Islet precursor cell (in vitro differentiated cells): Measurements from ENCODE around the gene GDF15.

Experiments used
- DNase-seq: peaks from one replicate; pipeline ENCODE4 v3.0.0-alpha.2; 2018

Gene GDF15

GRCh38 chr19:18420930-18421329 is 35.0 kb downstream of the GDF15 start:
- no peak for DNase-seq

DNA sequence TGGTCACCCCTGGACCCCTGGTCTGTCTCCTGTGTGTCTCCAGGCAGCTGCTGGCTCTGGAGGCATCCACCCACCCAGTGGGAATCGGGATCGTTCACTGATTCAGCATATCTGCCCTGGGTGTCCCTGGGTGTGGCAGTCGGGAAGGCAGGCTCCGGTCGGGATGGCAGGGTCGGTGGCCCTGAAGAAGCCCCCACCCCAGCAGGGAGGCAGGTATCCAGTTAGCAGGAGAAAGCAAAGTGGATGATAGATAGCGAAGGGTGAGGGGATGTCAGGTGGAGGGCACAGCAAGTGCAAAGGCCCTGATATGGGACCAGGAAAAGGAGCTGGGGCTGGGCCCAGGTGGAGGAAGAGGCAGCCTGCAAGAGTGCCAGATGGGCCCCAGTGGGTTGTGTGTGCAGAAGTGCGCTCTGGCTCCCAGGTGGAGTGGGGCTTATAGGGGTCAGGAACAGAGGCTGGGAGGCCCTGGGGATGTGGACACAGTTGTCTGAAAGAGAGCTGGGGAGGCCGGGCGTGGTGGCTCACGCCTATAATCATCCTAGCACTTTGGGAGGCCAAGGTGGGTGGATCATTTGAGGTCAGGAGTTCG is 35.5 kb downstream of the GDF15 start:
- DNase-seq: no peak

DNA sequence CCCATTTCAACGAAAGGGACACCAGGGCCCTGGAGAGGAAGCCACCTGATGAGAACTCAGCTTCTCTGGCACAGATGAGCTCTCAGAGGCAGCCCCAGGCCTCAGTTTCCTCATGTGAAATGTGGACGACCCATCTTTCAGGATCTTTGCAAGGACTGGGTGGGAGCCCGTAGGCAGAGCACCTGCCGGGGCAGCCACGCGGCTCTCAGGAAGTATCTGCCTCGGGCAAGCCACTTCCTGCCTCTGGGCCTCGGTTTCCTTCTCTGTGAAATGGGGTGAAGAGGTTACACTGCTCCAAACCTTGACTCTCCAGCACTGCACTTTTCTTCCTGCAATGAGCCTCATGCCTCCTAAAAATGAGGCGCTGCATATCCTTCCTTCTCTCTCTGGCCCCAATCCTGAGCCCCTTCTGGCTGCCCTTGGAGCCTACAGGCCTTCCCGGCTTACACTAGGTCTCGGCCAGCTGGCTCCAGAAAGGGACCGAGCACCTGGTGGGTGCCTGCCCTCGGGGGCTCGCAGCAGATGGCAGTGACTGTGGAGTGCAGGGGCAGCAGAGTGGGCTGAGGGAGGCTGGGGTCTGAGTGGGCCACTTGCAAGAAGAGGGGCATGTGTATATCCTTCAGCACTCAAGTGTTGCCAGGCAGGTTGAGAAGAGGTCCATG is 36.7 kb downstream of the GDF15 start:
- no peak for DNase-seq

DNA sequence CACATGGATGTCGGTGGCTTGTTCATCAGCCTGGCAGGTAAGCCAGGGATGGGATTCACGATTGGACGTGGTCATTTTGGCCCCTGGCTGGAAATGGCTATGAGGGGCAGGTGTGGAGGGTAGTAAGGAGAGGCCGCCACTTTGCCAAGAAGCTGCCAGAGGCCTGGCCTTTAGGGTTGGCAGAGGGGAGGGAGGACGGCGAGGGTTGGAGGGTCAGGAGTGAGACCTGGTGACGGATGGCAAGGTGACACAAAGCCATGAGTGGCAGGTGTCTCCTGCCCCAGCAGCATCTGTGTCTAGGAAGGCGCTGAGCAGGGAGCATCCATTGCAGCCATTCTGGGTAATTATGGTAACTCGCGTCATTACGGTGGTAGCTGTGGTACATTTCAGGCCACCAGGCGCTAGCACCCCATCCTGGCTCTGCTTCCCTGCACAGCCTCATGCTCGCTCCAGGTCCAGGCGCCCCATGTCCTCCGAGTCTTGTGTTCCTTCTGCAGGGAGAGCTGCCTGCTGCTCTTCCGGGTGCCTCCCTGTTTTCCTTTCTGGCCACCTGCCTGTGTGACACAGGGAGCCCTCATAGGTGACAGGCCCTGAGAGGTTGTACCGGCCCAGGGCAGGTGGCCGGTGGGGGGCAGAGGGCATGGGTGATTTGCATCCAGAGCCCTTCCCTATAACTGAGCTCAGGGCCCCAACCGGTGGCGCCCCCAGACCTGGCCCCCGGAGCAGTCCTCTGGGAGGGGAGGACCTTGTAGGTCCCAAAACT is 37.5 kb downstream of the GDF15 start:
- no peak for DNase-seq

DNA sequence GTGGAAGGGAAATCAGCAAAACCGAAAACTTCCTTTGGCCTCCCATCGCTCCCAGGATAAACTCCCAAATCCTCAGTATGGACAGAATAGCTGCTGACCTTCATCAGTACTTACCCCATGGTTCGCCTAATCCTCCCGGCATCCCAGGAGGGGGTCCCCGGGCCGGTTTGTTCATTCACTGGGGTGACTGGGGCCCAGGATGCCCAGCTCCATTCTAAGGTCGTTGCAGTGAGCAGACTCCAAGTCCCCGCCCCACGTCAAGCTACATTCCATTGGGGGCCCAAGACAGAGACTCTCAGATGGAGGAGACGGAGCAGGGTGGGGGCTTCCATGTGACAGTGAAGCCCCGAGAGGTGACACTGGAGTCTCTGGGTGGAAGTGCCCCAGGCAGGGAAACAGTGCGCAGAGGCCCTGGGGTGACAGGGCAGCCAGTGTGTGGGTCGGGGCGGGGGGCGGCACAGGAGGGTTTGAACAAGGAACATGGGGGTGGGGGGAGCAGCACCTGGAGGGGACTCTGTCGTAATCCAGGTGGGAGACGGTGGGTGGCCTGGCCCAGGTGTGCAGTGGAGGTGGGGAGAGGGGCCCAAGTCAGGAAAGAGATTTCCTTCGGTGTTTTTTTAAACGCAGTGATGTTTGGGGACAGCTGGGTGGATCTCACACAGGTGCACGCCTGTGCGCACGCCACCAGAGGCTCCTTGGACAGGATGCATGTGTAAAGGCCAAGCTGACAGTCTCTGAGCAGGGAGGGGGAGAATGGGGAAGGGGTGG is 38.3 kb downstream of the GDF15 start:
- no peak for DNase-seq

DNA sequence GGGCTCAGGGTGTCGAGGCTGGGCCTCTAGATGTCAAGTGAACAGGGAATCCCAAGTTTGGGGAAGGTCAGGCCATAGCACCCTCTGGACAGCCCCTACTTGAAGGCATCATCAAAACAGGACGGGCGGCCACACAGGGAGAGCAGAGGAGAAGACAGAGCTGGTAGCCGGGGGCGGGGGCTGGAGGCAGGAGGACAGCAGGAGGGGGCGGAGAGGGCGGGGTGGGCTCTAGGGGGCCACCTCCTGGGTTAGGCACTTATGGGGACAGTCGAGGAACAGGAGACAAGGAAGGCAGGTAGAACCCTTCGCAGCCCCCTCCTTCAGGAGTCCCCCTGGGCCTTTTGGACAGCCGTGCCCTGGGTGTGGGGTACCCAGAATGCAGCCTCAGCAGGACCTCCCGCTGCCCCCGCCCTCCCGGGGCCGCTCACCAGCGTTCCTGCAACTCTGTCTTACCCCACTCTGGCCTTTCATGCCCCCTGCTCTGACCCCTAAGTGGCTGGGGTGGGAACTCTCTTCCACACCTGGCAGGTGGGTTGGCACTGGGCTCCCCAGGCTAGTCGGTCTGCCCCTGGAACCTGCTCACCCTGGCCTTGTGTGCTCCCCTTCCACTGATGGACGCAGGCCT is 39.0 kb downstream of the GDF15 start:
- no peak for DNase-seq

DNA sequence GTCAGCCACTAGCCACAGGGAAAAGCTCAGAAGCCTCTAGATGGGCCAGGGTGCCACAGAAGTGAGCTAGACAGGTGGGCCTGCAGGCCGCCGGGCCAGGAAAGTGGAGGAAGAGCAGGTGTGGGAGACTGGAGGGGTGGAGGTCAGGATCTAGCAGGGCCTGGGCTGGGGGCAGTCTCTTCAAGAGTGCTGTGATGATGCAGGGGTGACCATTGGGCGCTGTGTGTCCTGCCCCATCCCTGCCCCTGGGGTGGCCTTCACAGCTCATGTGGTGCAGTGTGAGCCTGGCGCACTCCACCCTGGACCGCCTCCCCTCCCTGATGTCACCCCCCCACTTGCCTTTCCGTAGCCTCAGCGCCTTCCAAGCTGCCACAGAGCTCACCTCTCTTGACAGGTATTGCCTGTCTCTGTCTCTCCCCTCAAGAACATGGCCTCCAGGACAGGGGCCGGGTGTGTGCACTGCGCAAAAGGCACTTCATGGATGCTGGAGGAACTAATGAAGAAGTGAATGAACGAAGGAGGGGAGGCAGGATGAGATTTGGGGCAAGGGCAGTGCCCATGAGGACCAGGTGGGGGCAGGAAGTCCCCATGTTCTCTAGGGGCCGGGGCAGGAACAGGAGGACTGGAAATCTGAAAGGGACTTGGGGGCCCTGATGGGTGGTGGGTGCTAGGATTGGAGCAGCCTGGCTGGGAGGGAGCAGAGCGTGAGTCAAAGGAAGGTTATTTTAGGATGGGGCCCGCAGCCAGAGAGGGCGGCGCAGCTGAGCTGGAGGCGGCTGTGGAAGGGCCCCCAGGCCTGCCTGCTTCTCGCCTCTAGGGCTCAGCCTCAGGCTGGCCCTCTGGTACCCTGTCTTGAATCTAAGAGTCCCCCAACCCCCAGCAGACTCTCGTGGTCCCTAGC is 39.8 kb downstream of the GDF15 start:
- no peak for DNase-seq

DNA sequence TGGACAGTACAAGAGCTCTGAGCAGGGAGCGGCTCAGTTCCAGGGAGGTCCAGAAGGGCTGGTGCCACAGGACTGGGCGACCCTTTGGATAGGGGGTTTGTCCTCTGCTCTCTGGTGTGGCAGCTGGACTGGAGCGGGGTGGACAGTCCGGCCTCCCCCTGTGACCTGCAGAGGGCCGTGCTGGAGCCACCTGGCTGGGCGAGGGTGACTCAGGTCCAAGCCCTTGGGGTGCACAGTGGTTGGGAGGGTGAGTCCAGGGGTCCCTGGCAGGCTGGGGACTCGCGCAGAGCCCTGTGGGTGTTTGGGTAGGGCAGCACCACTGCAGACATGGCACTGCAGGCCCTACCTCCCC is 40.4 kb downstream of the GDF15 start:
- DNase-seq: no peak

- DNase-seq: no peak
These were observed 41.3 kb downstream of the GDF15 start for GRCh38 chr19:18427080-18427742.

DNA sequence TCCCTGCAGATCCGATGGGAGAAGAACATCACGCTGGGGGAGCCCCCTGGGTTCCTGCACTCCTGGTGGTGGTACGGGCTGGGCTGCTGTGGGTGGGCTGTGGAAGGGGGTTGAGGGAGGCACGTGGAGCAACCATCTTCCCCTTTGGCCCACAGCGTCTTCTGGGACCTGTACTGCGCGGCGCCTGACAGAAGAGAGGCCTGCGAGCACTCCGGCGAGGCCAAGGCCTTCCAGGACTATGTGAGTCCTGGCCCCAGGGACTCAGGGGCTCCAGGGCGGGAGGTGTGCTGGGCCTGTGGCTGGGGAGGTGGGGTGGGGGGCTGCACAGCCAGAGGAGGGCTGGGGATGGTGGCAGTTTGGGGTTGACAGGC is 41.8 kb downstream of the GDF15 start:
- DNase-seq: no peak

GRCh38 chr19:18428173-18428786 is 42.3 kb downstream of the GDF15 start:
- no peak for DNase-seq

DNA sequence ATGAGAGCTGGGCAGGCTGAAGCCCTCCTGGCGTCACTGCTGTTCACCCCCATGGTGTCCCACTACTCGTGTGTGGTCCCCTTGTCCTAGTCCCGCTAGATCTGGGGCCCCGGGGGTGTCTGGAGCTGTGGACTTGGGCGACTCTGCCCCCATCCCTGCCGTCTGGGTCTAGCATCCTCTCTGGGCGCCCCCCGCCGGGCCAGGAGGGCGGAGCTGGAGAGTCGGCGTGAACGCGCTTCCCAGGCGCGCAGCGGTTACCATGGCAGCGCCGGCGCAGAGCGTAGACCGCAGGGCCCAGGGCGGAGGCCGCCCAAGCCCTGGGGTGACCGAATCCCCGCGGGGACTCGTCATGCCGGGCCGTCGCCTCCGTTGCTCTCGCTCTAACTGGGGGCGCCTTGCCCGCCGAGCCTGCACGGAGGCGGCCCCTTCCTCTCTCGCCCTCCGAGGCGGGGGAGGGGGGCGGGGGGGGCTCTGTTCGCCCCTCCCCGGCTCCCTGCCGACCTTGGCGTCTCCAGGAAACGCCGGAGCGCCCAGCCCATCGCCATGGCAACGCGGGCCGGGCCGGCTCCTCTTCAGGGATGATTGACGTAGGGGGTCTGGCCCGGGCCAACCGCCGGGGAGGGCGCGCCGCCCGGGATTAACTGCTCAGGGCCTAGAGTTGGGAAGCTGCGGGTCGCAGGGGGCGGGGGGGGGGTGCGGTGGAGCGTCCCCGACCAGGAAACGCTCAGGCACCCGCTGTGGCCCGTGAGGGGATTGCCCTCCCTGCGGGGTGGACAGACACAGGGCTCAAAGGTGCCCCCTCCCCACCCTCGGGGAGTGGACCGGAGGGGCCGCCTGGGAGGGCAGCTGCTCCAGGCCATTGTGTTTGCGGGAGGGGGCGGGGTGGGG is 43.1 kb downstream of the GDF15 start:
- DNase-seq: peak; percentile 94

DNA sequence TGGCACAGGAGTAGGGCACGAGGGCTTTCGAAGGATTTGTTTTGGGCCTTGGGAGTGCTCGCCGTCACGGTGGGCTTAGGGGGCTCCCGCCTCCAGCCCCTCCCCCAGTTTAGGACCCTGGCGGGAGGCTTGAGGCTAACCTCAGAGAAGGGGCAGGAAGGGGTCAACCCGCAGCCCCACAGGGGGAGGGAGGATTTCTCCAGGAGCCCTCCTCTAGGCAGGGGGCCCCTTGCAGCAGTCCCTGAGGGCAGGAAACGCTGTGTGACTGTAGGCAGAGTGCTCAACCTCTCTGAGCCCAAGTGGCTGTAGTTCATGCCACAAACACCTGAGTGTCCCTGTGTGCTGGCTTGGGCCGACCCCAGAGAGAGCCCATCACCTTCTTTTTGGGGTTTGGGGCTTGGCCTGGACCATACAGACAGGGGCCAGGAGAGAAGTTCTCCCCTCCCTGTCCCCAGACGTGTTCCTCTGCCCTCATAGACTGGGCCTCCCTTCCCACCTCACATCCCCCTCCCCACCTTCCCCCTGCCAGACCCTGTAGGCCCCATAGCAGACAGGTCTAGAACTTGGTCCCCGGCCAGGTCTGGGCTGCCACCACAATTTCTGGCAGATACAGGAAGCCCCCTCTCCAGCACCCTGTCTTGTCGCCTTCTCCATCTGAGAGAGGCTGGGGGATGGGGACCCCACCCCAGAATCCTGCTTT is 43.9 kb downstream of the GDF15 start:
- DNase-seq: peak; percentile 54

DNA sequence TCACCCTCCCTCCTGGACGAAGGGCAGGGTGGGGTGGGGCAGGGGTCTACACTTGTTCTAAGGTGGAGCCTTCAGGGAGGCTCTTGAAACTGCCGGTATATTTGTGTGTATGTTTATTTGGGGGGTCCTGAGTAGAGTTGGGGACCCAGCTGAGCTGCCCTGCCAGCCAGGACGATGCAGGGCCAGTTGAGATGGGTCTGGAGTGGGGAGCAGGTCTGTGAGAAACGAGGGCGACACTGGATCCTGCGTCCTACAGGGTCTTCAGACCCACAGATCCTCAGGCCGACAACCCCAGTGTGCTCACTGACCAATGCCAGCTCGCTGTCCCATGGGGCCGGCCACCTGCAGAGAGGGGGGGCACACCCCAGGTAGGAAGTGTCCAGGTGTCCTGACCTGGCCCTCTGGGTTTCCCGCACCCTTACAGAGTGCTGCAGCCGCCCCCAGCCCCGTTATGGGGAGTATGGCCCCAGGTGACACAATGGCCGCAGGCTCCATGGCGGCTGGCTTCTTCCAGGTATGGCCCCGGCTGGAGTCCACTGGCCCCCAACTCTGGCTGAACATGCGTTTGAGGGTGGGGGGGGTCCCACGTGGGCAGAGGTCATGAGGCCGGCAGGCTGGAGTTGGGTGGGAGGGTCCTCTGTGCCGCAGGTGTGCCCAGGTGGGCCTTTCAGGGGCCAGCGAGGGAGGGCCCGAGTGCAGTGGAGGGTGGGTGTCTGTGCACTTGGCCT is 44.6 kb downstream of the GDF15 start:
- peak; percentile 55 for DNase-seq

- no peak for DNase-seq
These were observed 45.6 kb downstream of the GDF15 start for GRCh38 chr19:18431351-18432197.

DNA sequence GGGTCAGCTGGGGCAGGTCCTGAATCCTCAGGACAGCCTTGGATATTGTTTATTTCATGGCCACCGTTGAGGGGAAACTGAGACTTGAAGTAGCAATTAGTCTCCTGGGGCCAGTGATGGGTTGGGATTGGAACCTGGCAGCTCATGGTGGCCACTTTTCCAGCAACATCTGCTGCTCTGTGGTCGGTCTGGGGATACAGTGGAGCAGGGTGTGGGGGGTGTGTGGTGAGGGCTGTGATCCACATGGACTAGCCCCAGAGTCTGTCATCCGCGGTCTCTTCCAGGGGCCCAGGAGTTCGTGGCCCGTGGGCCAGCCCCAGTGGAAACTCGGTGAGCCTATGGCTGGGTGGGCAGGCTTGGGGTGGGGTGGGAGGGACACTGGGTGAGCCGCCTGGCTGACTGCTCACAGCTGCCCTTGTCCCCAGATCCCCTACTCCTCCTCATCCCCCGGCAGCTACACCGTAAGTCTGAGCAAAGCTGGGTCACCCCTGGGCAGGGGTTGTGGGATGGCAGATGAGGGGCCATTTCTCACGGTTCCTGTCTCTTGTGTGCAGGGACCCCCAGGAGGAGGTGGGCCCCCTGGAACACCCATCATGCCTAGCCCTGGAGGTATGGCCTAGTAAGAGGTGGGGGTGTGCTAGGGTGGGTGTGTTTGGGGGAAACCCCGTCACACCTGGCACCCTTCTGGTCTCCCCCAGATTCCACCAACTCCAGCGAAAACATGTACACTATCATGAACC is 46.5 kb downstream of the GDF15 start:
- no peak for DNase-seq
